Activated naive CD8-positive, alpha-beta T cell (primary cell): Measurements from ENCODE around the gene RRAS.

Experiments
- H3K27ac Mint-ChIP-seq: one replicate; pipeline ENCODE4 v1.8.0; 2021; ENCODE audit warnings: mixed read lengths
- H3K27me3 Mint-ChIP-seq: one replicate; pipeline ENCODE4 v1.8.0; 2021; ENCODE audit warnings: mixed read lengths
- H3K36me3 Mint-ChIP-seq: one replicate; pipeline ENCODE4 v1.8.0; 2021; ENCODE audit warnings: mixed read lengths
- H3K4me1 Mint-ChIP-seq: one replicate; pipeline ENCODE4 v1.8.0; 2021; ENCODE audit warnings: low read depth, mixed read lengths
- H3K4me3 Mint-ChIP-seq: one replicate; pipeline ENCODE4 v1.8.0; 2021; ENCODE audit warnings: mild to moderate bottlenecking, mixed read lengths
- H3K9me3 Mint-ChIP-seq: one replicate; pipeline ENCODE4 v1.8.0; 2021; ENCODE audit warnings: low read depth, mixed read lengths

Gene RRAS

DNA sequence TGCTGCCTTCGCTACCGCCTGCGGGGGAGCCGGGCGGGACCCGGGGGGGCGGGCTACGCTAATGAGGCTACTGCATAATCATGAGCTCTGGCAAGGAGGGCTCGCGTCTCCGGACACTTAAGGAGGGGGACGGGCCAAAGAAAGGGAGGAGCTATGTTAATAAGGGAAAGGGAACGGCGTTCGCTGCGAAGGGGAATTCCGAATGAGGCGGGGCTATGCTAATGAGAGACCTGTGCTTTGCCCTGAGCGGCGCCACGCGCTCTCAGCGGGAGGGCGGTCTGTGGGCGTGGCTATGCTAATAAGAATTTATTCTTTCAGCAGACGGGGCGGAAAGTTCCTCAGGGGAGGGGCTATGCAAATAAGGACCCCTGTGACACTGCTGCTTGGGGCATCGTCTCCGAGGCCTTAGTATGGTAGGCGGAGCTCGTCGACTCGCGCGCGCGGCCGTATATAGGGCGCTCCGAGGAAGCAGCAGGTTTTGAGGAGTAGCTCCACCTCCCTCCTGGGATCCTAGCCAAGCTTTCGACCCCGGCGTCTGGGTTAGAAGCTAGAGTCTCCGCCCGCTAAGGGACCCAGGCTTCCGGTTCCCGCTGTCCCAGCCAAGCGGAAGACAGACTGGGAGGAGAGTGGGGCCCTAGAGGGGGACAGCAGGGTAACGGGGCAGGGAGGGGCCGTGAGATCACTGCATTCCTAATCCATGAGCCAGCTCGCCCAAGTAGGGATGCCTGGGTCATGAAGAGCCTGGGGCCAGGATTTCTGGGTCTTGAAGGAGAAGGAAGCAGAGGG is at the start of gene RRAS:
Gene RRAS, minus strand, starts transcription at position 31 of the 786 bp plus-strand sequence. CDS start 45 bp downstream, outside the sequence.
- Mint-ChIP-seq H3K4me1 (peaks cover 48% of the 10 kb centered on the region), H3K4me3 (peak within 1 kb of the TSS; percentile 97), H3K9me3 (no peaks in the 10 kb centered on the region), H3K27me3 (no peaks in the 10 kb centered on the region), H3K36me3 (no peaks in the 10 kb centered on the region), H3K27ac (peak within 1 kb of the TSS; percentile 98)

GRCh38 chr19:49689133-49690078 is 49.5 kb upstream of the RRAS start, which contains the start of gene ADM5:
TSS of gene ADM5 (plus strand) at chr19:49689594. CDS start at chr19:49689838, 244 bp downstream.
- Mint-ChIP-seq H3K9me3 (no peaks in the 10 kb centered on the region), H3K4me1 (peaks cover 32% of the 10 kb centered on the region), H3K36me3 (no peaks in the 10 kb centered on the region), H3K27me3 (peaks cover 2% of the 10 kb centered on the region), H3K4me3 (peak within 1 kb of the TSS; percentile 87), H3K27ac (peak within 1 kb of the TSS; percentile 72)

GRCh38 chr19:49688531-49689132 is 48.7 kb upstream of the RRAS start:
- no peak overlapping the region for H3K4me3 Mint-ChIP-seq
- peaks cover 33% of the 10 kb centered on the region for H3K4me1 Mint-ChIP-seq

DNA sequence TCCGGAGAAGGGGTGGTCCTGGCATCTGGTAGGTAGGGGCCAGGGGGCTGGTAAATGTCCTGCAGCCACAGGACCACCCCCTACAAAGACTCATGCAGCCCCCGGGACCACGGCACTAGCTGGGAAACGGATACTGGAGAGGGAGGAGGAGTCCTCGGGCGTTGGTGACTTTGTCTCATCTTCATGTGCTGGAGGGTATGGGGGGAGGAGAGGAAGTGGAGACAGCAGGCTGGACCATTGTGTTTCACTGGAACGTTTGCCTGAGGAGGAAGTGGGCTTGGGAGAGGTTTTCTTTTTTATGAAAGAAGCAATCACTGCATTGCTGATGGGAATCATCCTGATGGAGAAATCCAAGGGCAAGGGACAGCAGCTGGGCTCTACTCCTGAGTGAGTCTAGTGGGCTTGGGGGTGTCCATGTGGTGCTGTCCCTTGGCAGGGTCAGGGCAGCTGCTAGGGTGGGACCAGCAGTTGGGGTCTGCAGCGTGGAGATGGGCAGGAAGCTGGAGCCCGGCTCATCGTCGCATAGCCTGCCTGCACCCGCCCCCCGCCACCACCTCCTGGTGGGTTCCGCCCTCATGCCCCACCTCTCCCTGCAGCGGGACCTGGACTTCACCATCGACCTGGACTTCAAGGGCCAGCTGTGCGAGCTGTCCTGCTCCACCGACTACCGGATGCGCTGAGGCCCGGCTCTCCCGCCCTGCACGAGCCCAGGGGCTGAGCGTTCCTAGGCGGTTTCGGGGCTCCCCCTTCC is 47.8 kb upstream of the RRAS start:
- H3K27me3 Mint-ChIP-seq: no peaks in the 10 kb centered on the region
- peak overlapping the region; percentile 41 for H3K27ac Mint-ChIP-seq
- no peak overlapping the region for H3K4me3 Mint-ChIP-seq
- no peaks in the 10 kb centered on the region for H3K9me3 Mint-ChIP-seq
- H3K4me1 Mint-ChIP-seq: peaks cover 33% of the 10 kb centered on the region
- no peaks in the 10 kb centered on the region for H3K36me3 Mint-ChIP-seq

More at GRCh38 chr19:49688531-49689132, 48.7 kb upstream of the RRAS start:
- H3K27me3 Mint-ChIP-seq: no peaks in the 10 kb centered on the region
- H3K36me3 Mint-ChIP-seq: no peaks in the 10 kb centered on the region
- H3K27ac Mint-ChIP-seq: peak overlapping the region; percentile 72
- H3K9me3 Mint-ChIP-seq: no peaks in the 10 kb centered on the region

DNA sequence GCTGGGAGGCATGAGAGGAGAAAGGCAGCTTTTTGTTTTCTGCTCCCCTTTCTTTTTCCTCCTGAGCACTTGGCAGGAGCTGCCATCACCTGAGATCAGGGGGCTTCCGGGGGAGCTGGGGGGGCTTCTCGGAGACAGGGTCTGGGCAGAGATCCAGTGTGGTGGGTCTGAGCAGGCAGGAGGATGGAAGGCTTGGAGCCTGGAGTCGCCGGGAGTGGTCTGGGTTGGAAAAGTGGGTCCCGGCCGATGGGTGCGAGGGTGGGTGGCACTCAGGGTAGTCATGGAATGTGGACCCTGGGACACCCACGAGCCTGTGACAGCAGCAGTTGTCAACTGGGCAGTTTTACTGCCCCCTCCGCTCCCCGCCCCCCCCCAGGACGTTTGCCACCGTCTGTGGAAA is 47.2 kb upstream of the RRAS start:
- H3K4me1 Mint-ChIP-seq: peaks cover 32% of the 10 kb centered on the region
- H3K36me3 Mint-ChIP-seq: no peaks in the 10 kb centered on the region
- no peak overlapping the region for H3K27ac Mint-ChIP-seq
- H3K27me3 Mint-ChIP-seq: no peaks in the 10 kb centered on the region
- no peaks in the 10 kb centered on the region for H3K9me3 Mint-ChIP-seq
- no peak overlapping the region for H3K4me3 Mint-ChIP-seq

DNA sequence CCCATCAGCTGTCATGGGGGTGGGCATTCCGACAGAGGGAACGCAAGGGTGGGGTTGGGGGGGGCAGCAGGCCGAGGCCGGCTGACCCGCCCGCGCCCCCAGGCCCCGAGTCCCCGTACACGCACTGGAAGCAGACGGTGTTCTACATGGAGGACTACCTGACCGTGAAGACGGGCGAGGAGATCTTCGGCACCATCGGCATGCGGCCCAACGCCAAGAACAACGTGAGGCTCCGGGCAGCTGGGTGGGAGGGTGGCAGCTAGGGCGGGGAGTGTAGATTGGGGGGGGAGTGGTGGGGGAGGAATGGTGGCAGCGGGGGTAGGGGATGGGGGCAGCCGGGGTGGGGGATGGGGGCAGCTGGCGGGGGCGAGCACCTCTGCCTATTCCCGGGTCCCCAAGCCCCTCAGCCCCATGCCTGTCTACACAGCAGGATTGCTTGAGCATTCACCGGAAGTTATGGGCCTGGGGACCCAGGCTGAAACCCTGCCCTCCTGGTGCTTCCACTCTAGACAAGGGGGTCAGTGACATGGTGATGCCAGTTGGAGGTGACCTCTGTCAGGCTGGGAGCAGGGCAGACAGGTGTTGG is 46.7 kb upstream of the RRAS start:
- Mint-ChIP-seq H3K9me3 (no peaks in the 10 kb centered on the region), H3K4me3 (no peak overlapping the region), H3K27ac (no peak overlapping the region), H3K4me1 (peaks cover 31% of the 10 kb centered on the region), H3K36me3 (no peaks in the 10 kb centered on the region), H3K27me3 (no peaks in the 10 kb centered on the region)

GRCh38 chr19:49685845-49686332 is 45.9 kb upstream of the RRAS start:
- H3K27ac Mint-ChIP-seq: no peak overlapping the region
- no peaks in the 10 kb centered on the region for H3K27me3 Mint-ChIP-seq
- no peak overlapping the region for H3K4me3 Mint-ChIP-seq
- no peaks in the 10 kb centered on the region for H3K9me3 Mint-ChIP-seq
- H3K36me3 Mint-ChIP-seq: no peaks in the 10 kb centered on the region
- peaks cover 29% of the 10 kb centered on the region for H3K4me1 Mint-ChIP-seq

DNA sequence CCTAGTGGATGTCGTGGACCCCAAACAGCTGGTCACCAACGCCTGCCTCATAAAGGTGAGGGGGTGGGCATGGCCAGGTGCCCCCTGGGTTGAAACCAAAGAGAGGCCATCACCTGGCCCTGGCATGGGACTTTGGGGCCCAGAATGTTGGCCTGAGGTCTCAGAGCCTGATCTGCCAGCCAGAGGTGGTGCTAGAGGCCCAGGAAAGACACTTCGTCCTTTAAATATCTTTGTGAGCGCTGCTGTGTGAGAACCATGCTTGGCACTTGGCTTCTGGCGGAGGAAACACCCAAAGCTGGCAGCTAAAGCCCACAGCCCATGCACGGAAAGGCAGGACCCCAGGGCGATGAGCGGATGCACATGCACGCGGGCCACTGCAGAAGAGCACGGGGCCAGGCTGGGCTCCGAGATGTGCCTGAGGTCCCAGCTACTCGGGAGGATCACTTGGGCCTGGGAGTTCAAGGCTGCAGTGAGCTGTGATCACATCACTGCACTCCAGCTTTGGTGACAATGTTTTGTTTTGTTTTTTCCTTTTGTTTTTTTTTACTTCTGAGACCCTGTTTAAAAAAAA is 45.1 kb upstream of the RRAS start:
- H3K27me3 Mint-ChIP-seq: no peaks in the 10 kb centered on the region
- no peak overlapping the region for H3K27ac Mint-ChIP-seq
- no peaks in the 10 kb centered on the region for H3K36me3 Mint-ChIP-seq
- peaks cover 28% of the 10 kb centered on the region for H3K4me1 Mint-ChIP-seq
- no peak overlapping the region for H3K4me3 Mint-ChIP-seq
- H3K9me3 Mint-ChIP-seq: no peaks in the 10 kb centered on the region

DNA sequence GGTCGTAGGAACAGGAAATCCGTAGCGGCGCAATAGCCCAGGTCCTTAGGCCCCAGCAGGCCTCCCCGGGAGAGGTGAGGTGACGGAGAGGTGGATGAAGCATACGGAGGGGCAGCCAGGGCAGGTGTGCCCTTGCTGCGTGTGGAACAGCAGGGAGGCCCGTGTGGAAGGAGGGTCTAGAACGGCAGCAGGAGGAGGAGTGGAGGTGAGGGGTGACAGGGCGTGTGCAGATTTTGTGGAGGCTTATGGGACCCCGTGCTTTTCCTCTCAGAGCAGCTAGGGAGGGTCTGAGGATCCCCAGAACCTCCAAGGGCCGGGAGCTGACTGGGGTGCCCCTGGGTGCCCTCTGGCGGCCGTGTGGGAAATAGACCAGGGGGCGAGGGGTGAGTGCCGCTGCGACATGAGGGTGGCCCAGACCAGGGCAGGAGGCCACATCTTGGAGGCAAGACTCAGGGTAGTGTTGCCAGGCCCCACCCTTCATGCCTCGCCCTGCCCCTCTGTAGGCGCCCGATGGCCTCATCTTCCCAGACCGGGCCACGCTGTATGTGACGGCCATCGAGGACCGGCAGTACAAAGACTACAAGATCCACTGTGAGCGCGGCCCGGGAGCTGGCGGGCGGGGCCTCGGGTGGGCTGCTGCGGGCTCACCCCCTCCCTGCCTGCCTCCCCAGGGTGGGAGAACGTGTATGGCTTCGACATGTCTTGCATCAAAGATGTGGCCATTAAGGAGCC is 44.5 kb upstream of the RRAS start:
- H3K4me1 Mint-ChIP-seq: peaks cover 28% of the 10 kb centered on the region
- peak overlapping the region; percentile 46 for H3K27ac Mint-ChIP-seq
- no peaks in the 10 kb centered on the region for H3K27me3 Mint-ChIP-seq
- H3K9me3 Mint-ChIP-seq: no peaks in the 10 kb centered on the region
- no peak overlapping the region for H3K4me3 Mint-ChIP-seq
- H3K36me3 Mint-ChIP-seq: no peaks in the 10 kb centered on the region

GRCh38 chr19:49683814-49684250 is 43.9 kb upstream of the RRAS start:
- Mint-ChIP-seq H3K4me3 (no peak overlapping the region), H3K9me3 (no peaks in the 10 kb centered on the region), H3K27me3 (no peaks in the 10 kb centered on the region), H3K4me1 (peaks cover 28% of the 10 kb centered on the region), H3K27ac (peak overlapping the region; percentile 46), H3K36me3 (no peaks in the 10 kb centered on the region)

GRCh38 chr19:49682274-49682673 is 42.3 kb upstream of the RRAS start:
- Mint-ChIP-seq H3K9me3 (no peaks in the 10 kb centered on the region), H3K27me3 (no peaks in the 10 kb centered on the region), H3K4me1 (peaks cover 26% of the 10 kb centered on the region), H3K36me3 (no peaks in the 10 kb centered on the region), H3K4me3 (peak overlapping the region; percentile 3), H3K27ac (no peak overlapping the region)

GRCh38 chr19:49681830-49682229 is 41.9 kb upstream of the RRAS start:
- Mint-ChIP-seq H3K9me3 (no peaks in the 10 kb centered on the region), H3K4me1 (peaks cover 26% of the 10 kb centered on the region), H3K27me3 (no peaks in the 10 kb centered on the region), H3K36me3 (no peaks in the 10 kb centered on the region), H3K27ac (no peak overlapping the region), H3K4me3 (peak overlapping the region; percentile 3)
